ENCODE data around the gene BAG1. TPM values are rescaled to one million over a fixed set of nuclear protein-coding genes. Genes with fewer than 3 reads are reported as not detected.

Gene BAG1
- total RNA-seq, 2 experiments from 2014 or later: 62.3 to 72.2 TPM

- Mint-ChIP-seq H3K36me3 (ENCODE audit: low read depth) (peaks cover 24% of the 10 kb centered on the region), H3K4me1 (peaks cover 7% of the 10 kb centered on the region), H3K9me3 (no peaks in the 10 kb centered on the region), H3K27ac (no peak overlapping the region), H3K27me3 (no peaks in the 10 kb centered on the region), H3K4me3 (no peak overlapping the region)
- CTCF ChIA-PET: interaction anchor here (1.4 kb wide), 1 partner anchor 183 kb away, joined by 3 read pairs; no protein-coding TSS in a partner anchor
- POLR2A ChIA-PET: no interaction called here
- DNase-seq: no peak
Measured at GRCh38 chr9:33250458-33250995, 14.0 kb downstream of the BAG1 start.

GRCh38 chr9:33249983-33250382 is 14.5 kb downstream of the BAG1 start:
- Mint-ChIP-seq H3K27ac (no peak overlapping the region), H3K9me3 (no peaks in the 10 kb centered on the region), H3K4me3 (no peak overlapping the region), H3K36me3 (ENCODE audit: low read depth) (peaks cover 21% of the 10 kb centered on the region), H3K4me1 (peaks cover 7% of the 10 kb centered on the region), H3K27me3 (no peaks in the 10 kb centered on the region)
- DNase-seq: no peak
- CTCF ChIA-PET: interaction anchor here (1.4 to 3.5 kb wide), 2 partner anchors 16 to 183 kb away, joined by 3 to 13 read pairs; no protein-coding TSS in a partner anchor
- POLR2A ChIA-PET: no interaction called here

GRCh38 chr9:33249087-33249658 is 15.3 kb downstream of the BAG1 start:
- POLR2A ChIA-PET: no interaction called here
- Mint-ChIP-seq H3K4me1 (peaks cover 7% of the 10 kb centered on the region), H3K27ac (no peak overlapping the region), H3K27me3 (no peaks in the 10 kb centered on the region), H3K4me3 (no peak overlapping the region), H3K9me3 (no peaks in the 10 kb centered on the region), H3K36me3 (ENCODE audit: low read depth) (peaks cover 13% of the 10 kb centered on the region)
- CTCF ChIA-PET: interaction anchor here (1.4 to 3.5 kb wide), 3 partner anchors 14 to 182 kb away, joined by 3 to 13 read pairs (median 4); no protein-coding TSS in a partner anchor
- no peak for DNase-seq

- Mint-ChIP-seq H3K9me3 (no peaks in the 10 kb centered on the region), H3K4me3 (no peak overlapping the region), H3K36me3 (ENCODE audit: low read depth) (peaks cover 11% of the 10 kb centered on the region), H3K27ac (no peak overlapping the region), H3K4me1 (peaks cover 7% of the 10 kb centered on the region), H3K27me3 (no peaks in the 10 kb centered on the region)
- ChIA-PET POLR2A (no interaction called here), CTCF (interaction anchor here (1.8 to 3.5 kb wide), 2 partner anchors 14 to 15 kb away, joined by 4 to 13 read pairs; no protein-coding TSS in a partner anchor)
- no peak for DNase-seq
Measured at GRCh38 chr9:33248606-33249005, 15.9 kb downstream of the BAG1 start.

GRCh38 chr9:33246269-33246860 is 18.1 kb downstream of the BAG1 start:
- H3K4me1 Mint-ChIP-seq: peaks cover 7% of the 10 kb centered on the region
- no peak overlapping the region for H3K4me3 Mint-ChIP-seq
- peaks cover 1% of the 10 kb centered on the region for H3K36me3 Mint-ChIP-seq (ENCODE audit: low read depth)
- ChIA-PET POLR2A (no interaction called here), CTCF (interaction anchor here (3.5 kb wide), 1 partner anchor 12 kb away, joined by 13 read pairs; no protein-coding TSS in a partner anchor)
- DNase-seq: no peak
- no peak overlapping the region for H3K27ac Mint-ChIP-seq
- no peaks in the 10 kb centered on the region for H3K27me3 Mint-ChIP-seq
- H3K9me3 Mint-ChIP-seq: no peaks in the 10 kb centered on the region

- Mint-ChIP-seq H3K27me3 (no peaks in the 10 kb centered on the region), H3K4me1 (peaks cover 7% of the 10 kb centered on the region), H3K9me3 (no peaks in the 10 kb centered on the region), H3K36me3 (ENCODE audit: low read depth) (no peaks in the 10 kb centered on the region), H3K27ac (no peak overlapping the region), H3K4me3 (no peak overlapping the region)
- DNase-seq: no peak
- CTCF ChIA-PET: interaction anchor here (1.8 kb wide), 1 partner anchor 18 kb away, joined by 4 read pairs; no protein-coding TSS in a partner anchor
- POLR2A ChIA-PET: no interaction called here
Measured at GRCh38 chr9:33245341-33245740, 19.2 kb downstream of the BAG1 start.

- POLR2A ChIA-PET: no interaction called here
- no peak overlapping the region for H3K27ac Mint-ChIP-seq
- no peaks in the 10 kb centered on the region for H3K27me3 Mint-ChIP-seq
- CTCF ChIA-PET: interaction anchor here (0.5 to 2.1 kb wide), 7 partner anchors 8 to 966 kb away, joined by 3 to 9 read pairs (median 4); no protein-coding TSS in a partner anchor
- no peaks in the 10 kb centered on the region for H3K9me3 Mint-ChIP-seq
- no peak overlapping the region for H3K4me3 Mint-ChIP-seq
- DNase-seq: no peak
- H3K36me3 Mint-ChIP-seq (ENCODE audit: low read depth): no peaks in the 10 kb centered on the region
- H3K4me1 Mint-ChIP-seq: peaks cover 7% of the 10 kb centered on the region
Measured at GRCh38 chr9:33244137-33244784, 20.2 kb downstream of the BAG1 start.

GRCh38 chr9:33242609-33243134 is 21.8 kb downstream of the BAG1 start:
- Mint-ChIP-seq H3K9me3 (no peaks in the 10 kb centered on the region), H3K4me1 (peaks cover 4% of the 10 kb centered on the region), H3K27me3 (no peaks in the 10 kb centered on the region), H3K36me3 (ENCODE audit: low read depth) (no peaks in the 10 kb centered on the region), H3K27ac (no peak overlapping the region), H3K4me3 (no peak overlapping the region)
- no peak for DNase-seq
- CTCF ChIA-PET: interaction anchor here (2.1 kb wide), 2 partner anchors 9 to 12 kb away, joined by 6 to 9 read pairs; no protein-coding TSS in a partner anchor
- POLR2A ChIA-PET: no interaction called here

GRCh38 chr9:33241298-33241697 is 23.2 kb downstream of the BAG1 start:
- H3K27ac Mint-ChIP-seq: no peak overlapping the region
- no peak overlapping the region for H3K4me3 Mint-ChIP-seq
- no peaks in the 10 kb centered on the region for H3K36me3 Mint-ChIP-seq (ENCODE audit: low read depth)
- H3K4me1 Mint-ChIP-seq: peaks cover 4% of the 10 kb centered on the region
- ChIA-PET CTCF (interaction anchor here (1.0 to 1.5 kb wide), 2 partner anchors 15 to 70 kb away, joined by 3 to 6 read pairs; no protein-coding TSS in a partner anchor), POLR2A (no interaction called here)
- H3K9me3 Mint-ChIP-seq: no peaks in the 10 kb centered on the region
- no peak for DNase-seq
- no peaks in the 10 kb centered on the region for H3K27me3 Mint-ChIP-seq

GRCh38 chr9:33239921-33240320 is 24.6 kb downstream of the BAG1 start, which contains the start of gene SPINK4:
Gene SPINK4 (plus strand): TSS chr9:33240167. CDS start chr9:33240209, 42 bp downstream.
- ChIA-PET CTCF (interaction anchor here (0.7 to 1.5 kb wide), 3 partner anchors 14 to 1154 kb away, joined by 3 to 6 read pairs (median 4); no protein-coding TSS in a partner anchor), POLR2A (no interaction called here)
- Mint-ChIP-seq H3K27ac (no peak within 1 kb of the TSS), H3K4me1 (peaks cover 4% of the 10 kb centered on the region), H3K36me3 (ENCODE audit: low read depth) (no peaks in the 10 kb centered on the region), H3K27me3 (no peaks in the 10 kb centered on the region), H3K9me3 (no peaks in the 10 kb centered on the region), H3K4me3 (no peak within 1 kb of the TSS)
- no peak for DNase-seq

GRCh38 chr9:33236571-33236970 is 27.9 kb downstream of the BAG1 start:
- peaks cover 2% of the 10 kb centered on the region for H3K27me3 Mint-ChIP-seq
- POLR2A ChIA-PET: no interaction called here
- CTCF ChIA-PET: interaction anchor here (0.6 to 1.1 kb wide), 3 partner anchors 23 to 167 kb away, joined by 3 to 5 read pairs (median 3); no protein-coding TSS in a partner anchor
- DNase-seq: no peak
- no peak overlapping the region for H3K27ac Mint-ChIP-seq
- H3K4me1 Mint-ChIP-seq: peaks cover 4% of the 10 kb centered on the region
- H3K4me3 Mint-ChIP-seq: no peak overlapping the region
- H3K9me3 Mint-ChIP-seq: no peaks in the 10 kb centered on the region
- H3K36me3 Mint-ChIP-seq (ENCODE audit: low read depth): no peaks in the 10 kb centered on the region

GRCh38 chr9:33234511-33235467 is 29.7 kb downstream of the BAG1 start:
- H3K4me3 Mint-ChIP-seq: no peak overlapping the region

More at GRCh38 chr9:33234511-33235467, 29.7 kb downstream of the BAG1 start:
- Mint-ChIP-seq H3K9me3 (no peaks in the 10 kb centered on the region), H3K27me3 (peaks cover 2% of the 10 kb centered on the region), H3K4me1 (peaks cover 3% of the 10 kb centered on the region), H3K27ac (no peak overlapping the region), H3K36me3 (ENCODE audit: low read depth) (no peaks in the 10 kb centered on the region)
- no peak for DNase-seq
- POLR2A ChIA-PET: no interaction called here
- CTCF ChIA-PET: interaction anchor here (0.9 to 4.3 kb wide), 4 partner anchors 8 to 14 kb away, joined by 3 to 13 read pairs (median 5); no protein-coding TSS in a partner anchor
